Astrocyte (in vitro differentiated cells and primary cell): Measurements from ENCODE around the gene SYNRG. TPM values are rescaled to one million over a fixed set of nuclear protein-coding genes. Genes with fewer than 3 reads are reported as not detected.

Experiments used
- DNase-seq: peaks from one replicate; pipeline ENCODE4 v3.0.0-alpha.2; 2010; ENCODE audit warnings: low read depth
- FAIRE-seq: peaks from 2 replicates; lab custom pipeline; 2011; peaks lifted over from hg19 to GRCh38; lab: Jason Lieb, UNC
- H2AFZ ChIP-seq: 2 replicates; pipeline ENCODE4 v1.6.0; 2012; ENCODE audit warnings: low read depth, low read length, inconsistent platforms
- H3K27ac ChIP-seq: 2 replicates; pipeline ENCODE4 v1.5.1; 2011; ENCODE audit warnings: low read depth, low read length, inconsistent platforms
- H3K27me3 ChIP-seq: 2 replicates; pipeline ENCODE4 v1.6.0; 2011; ENCODE audit warnings: low read length, inconsistent platforms; ENCODE audit not compliant: insufficient read depth
- H3K36me3 ChIP-seq: 2 replicates; pipeline ENCODE4 v1.5.1; 2011; ENCODE audit warnings: low read length, inconsistent platforms; ENCODE audit not compliant: insufficient read depth
- H3K4me1 ChIP-seq: 2 replicates; pipeline ENCODE4 v1.5.1; 2011; ENCODE audit warnings: low read length, inconsistent platforms; ENCODE audit not compliant: insufficient read depth
- H3K4me2 ChIP-seq: 2 replicates; pipeline ENCODE4 v1.6.0; 2012; ENCODE audit warnings: low read length, inconsistent platforms
- H3K4me3 ChIP-seq: 2 replicates; pipeline ENCODE4 v1.5.1; 2011; ENCODE audit warnings: low read depth, mild to moderate bottlenecking, low read length, inconsistent platforms; ENCODE audit not compliant: insufficient read depth
- H3K79me2 ChIP-seq: 2 replicates; pipeline ENCODE4 v1.6.0; 2012; ENCODE audit warnings: mild to moderate bottlenecking, low read length, inconsistent platforms; ENCODE audit not compliant: insufficient read depth
- H3K9ac ChIP-seq: 2 replicates; pipeline ENCODE4 v1.6.0; 2012; ENCODE audit warnings: mild to moderate bottlenecking, low read length, inconsistent platforms
- H3K9me3 ChIP-seq: 2 replicates; pipeline ENCODE4 v1.5.1; 2012; ENCODE audit warnings: low read depth, mild to moderate bottlenecking, low read length, inconsistent platforms; ENCODE audit not compliant: insufficient read depth
- H4K20me1 ChIP-seq: 2 replicates; pipeline ENCODE4 v1.6.0; 2012; ENCODE audit warnings: low read length, inconsistent platforms; ENCODE audit not compliant: insufficient read depth
- H3K27ac Mint-ChIP-seq: one replicate; pipeline ENCODE4 v1.8.0; 2021; ENCODE audit warnings: mild to moderate bottlenecking, mixed read lengths; ENCODE audit not compliant: unreplicated experiment
- H3K27me3 Mint-ChIP-seq: one replicate; pipeline ENCODE4 v1.8.0; 2021; ENCODE audit warnings: low read depth, mixed read lengths; ENCODE audit not compliant: unreplicated experiment
- H3K36me3 Mint-ChIP-seq: one replicate; pipeline ENCODE4 v1.8.0; 2021; ENCODE audit warnings: low read depth, mixed read lengths; ENCODE audit not compliant: unreplicated experiment
- H3K4me1 Mint-ChIP-seq: one replicate; pipeline ENCODE4 v1.8.0; 2021; ENCODE audit warnings: low read depth, mixed read lengths; ENCODE audit not compliant: unreplicated experiment
- H3K4me3 Mint-ChIP-seq: one replicate; pipeline ENCODE4 v1.8.0; 2021; ENCODE audit warnings: mild to moderate bottlenecking, moderate library complexity, mixed read lengths; ENCODE audit not compliant: unreplicated experiment
- H3K9me3 Mint-ChIP-seq: one replicate; pipeline ENCODE4 v1.8.0; 2021; ENCODE audit warnings: mild to moderate bottlenecking, mixed read lengths; ENCODE audit not compliant: unreplicated experiment
- EZH2 ChIP-seq: IDR thresholded peaks from 2 replicates; pipeline ENCODE4 v1.6.1; 2012; ENCODE audit warnings: mild to moderate bottlenecking, low read length, inconsistent platforms; ENCODE audit not compliant: insufficient read depth
- total RNA-seq: library from RNA; stranded (reverse); gene quantifications from 2 replicates; pipeline ENCODE4 v1.2.1, GENCODE V29; 2021
- TF ChIP-seq, protein P1 (sequence below): IDR thresholded peaks from 2 replicates; pipeline ENCODE4 v1.5.1; 2011; ENCODE audit warnings: low read depth, mild to moderate bottlenecking, inconsistent platforms, low read length, moderate library complexity; ENCODE audit not compliant: insufficient read depth

Gene SYNRG
- total RNA-seq, 1 donor from 2014 or later: 31.3 TPM

- Histone ChIP-seq H3K27me3 (no peaks in the 10 kb centered on the region), H3K36me3 (peaks cover 22% of the 10 kb centered on the region), H3K79me2 (no peaks in the 10 kb centered on the region), H2AFZ (no peak overlapping the region), H3K27ac (no peak overlapping the region), H3K4me1 (no peaks in the 10 kb centered on the region), H3K4me2 (no peak overlapping the region), H3K9me3 (no peaks in the 10 kb centered on the region), H3K9ac (no peak overlapping the region), H3K4me3 (no peak overlapping the region), H4K20me1 (peaks cover under 1% of the 10 kb centered on the region)
- no peak for FAIRE-seq
- DNase-seq: no peak
- Mint-ChIP-seq H3K4me1 (no peaks in the 10 kb centered on the region), H3K4me3 (no peak overlapping the region), H3K27me3 (no peaks in the 10 kb centered on the region), H3K9me3 (no peaks in the 10 kb centered on the region), H3K27ac (no peak overlapping the region), H3K36me3 (peaks cover 10% of the 10 kb centered on the region)
- TF ChIP-seq, protein P1, sequence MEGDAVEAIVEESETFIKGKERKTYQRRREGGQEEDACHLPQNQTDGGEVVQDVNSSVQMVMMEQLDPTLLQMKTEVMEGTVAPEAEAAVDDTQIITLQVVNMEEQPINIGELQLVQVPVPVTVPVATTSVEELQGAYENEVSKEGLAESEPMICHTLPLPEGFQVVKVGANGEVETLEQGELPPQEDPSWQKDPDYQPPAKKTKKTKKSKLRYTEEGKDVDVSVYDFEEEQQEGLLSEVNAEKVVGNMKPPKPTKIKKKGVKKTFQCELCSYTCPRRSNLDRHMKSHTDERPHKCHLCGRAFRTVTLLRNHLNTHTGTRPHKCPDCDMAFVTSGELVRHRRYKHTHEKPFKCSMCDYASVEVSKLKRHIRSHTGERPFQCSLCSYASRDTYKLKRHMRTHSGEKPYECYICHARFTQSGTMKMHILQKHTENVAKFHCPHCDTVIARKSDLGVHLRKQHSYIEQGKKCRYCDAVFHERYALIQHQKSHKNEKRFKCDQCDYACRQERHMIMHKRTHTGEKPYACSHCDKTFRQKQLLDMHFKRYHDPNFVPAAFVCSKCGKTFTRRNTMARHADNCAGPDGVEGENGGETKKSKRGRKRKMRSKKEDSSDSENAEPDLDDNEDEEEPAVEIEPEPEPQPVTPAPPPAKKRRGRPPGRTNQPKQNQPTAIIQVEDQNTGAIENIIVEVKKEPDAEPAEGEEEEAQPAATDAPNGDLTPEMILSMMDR: no peak
Measured at GRCh38 chr17:37558299-37558698, 50.9 kb downstream of the SYNRG start.

DNA sequence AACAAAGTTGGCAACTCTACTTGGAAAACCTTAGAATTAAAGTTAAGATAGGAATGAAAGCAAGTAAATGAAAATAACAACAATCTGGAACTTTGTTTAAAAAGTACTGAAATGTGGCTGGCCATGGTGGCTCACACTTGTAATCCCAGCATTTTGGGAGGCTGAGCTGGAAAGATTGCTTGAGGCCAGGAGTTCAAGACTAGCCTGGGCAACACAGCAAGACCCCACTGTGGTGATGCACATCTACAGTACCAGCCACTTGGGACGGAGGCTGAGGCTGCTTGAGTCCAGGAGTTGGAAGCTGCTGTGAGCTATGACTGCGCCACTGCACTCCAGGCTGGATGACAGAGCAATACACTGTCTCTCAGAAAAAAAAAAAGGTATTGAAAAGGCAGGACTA, 51.7 kb downstream of the SYNRG start:
- Histone ChIP-seq H3K4me1 (no peaks in the 10 kb centered on the region), H3K27ac (no peak overlapping the region), H3K4me2 (no peak overlapping the region), H3K36me3 (peaks cover 29% of the 10 kb centered on the region), H3K4me3 (no peak overlapping the region), H3K27me3 (no peaks in the 10 kb centered on the region), H4K20me1 (peaks cover 7% of the 10 kb centered on the region), H3K9ac (no peak overlapping the region), H2AFZ (no peak overlapping the region), H3K79me2 (peaks cover 4% of the 10 kb centered on the region), H3K9me3 (no peaks in the 10 kb centered on the region)
- Mint-ChIP-seq H3K36me3 (peaks cover 16% of the 10 kb centered on the region), H3K27ac (no peak overlapping the region), H3K4me3 (no peak overlapping the region), H3K27me3 (no peaks in the 10 kb centered on the region), H3K9me3 (no peaks in the 10 kb centered on the region), H3K4me1 (no peaks in the 10 kb centered on the region)
- no peak for FAIRE-seq
- DNase-seq: no peak
- TF ChIP-seq, protein P1: no peak
- TF ChIP-seq EZH2: no peak

GRCh38 chr17:37555386-37555785, 53.8 kb downstream of the SYNRG start:
- H3K9me3 Mint-ChIP-seq: no peaks in the 10 kb centered on the region
- peaks cover 35% of the 10 kb centered on the region for H3K36me3 ChIP-seq
- FAIRE-seq (no peak), DNase-seq (no peak)
- no peak overlapping the region for H3K9ac ChIP-seq
- no peaks in the 10 kb centered on the region for H3K9me3 ChIP-seq
- H3K27ac Mint-ChIP-seq: no peak overlapping the region
- H3K4me3 Mint-ChIP-seq: no peak overlapping the region
- H3K27ac ChIP-seq: no peak overlapping the region
- H3K27me3 Mint-ChIP-seq: no peaks in the 10 kb centered on the region
- peaks cover 22% of the 10 kb centered on the region for H4K20me1 ChIP-seq
- H2AFZ ChIP-seq: no peak overlapping the region
- no peaks in the 10 kb centered on the region for H3K4me1 ChIP-seq
- no peak for TF ChIP-seq EZH2
- TF ChIP-seq, protein P1: no peak
- H3K4me1 Mint-ChIP-seq: peaks cover 2% of the 10 kb centered on the region
- no peak overlapping the region for H3K4me3 ChIP-seq
- H3K4me2 ChIP-seq: no peak overlapping the region
- H3K79me2 ChIP-seq: peaks cover 19% of the 10 kb centered on the region
- H3K27me3 ChIP-seq: no peaks in the 10 kb centered on the region
- peaks cover 13% of the 10 kb centered on the region for H3K36me3 Mint-ChIP-seq
